Keratinocyte (primary cell): ENCODE data around the gene TAS2R14. TPM values are rescaled to one million over a fixed set of nuclear protein-coding genes. Genes with fewer than 3 reads are reported as not detected.

ENCODE experiments used
- DNase-seq: peaks from one replicate; pipeline ENCODE4 v3.0.0-alpha.2; 2011; ENCODE audit warnings: low read depth, missing footprints, low spot score
- FAIRE-seq: peaks from 2 replicates; lab custom pipeline; 2011; peaks lifted over from hg19 to GRCh38; lab: Jason Lieb, UNC
- H2AFZ ChIP-seq: 2 replicates; pipeline ENCODE4 v1.6.0; 2012; ENCODE audit warnings: low read length, control low read depth, inconsistent platforms; ENCODE audit not compliant: control insufficient read depth
- H3K27ac ChIP-seq: 2 replicates; pipeline ENCODE4 v1.5.1; 2011; ENCODE audit warnings: low read length; ENCODE audit not compliant: control insufficient read depth, insufficient read depth
- H3K27me3 ChIP-seq: 3 replicates; pipeline ENCODE4 v1.6.0; 2011; ENCODE audit warnings: low read length; ENCODE audit not compliant: control insufficient read depth, insufficient read depth; ENCODE audit errors: extremely low read depth
- H3K36me3 ChIP-seq, 2 experiments: 2 replicates in 1 of 2; 3 replicates in 1 of 2; pipeline ENCODE4 v1.5.1; 2011; ENCODE audit warnings: low read length in 2 of 2, mild to moderate bottlenecking in 1 of 2; ENCODE audit not compliant: control insufficient read depth in 2 of 2, insufficient read depth in 2 of 2; ENCODE audit errors: extremely low read depth in 1 of 2
- H3K4me1 ChIP-seq: 3 replicates; pipeline ENCODE4 v1.5.1; 2011; ENCODE audit warnings: low read length; ENCODE audit not compliant: control insufficient read depth, insufficient read depth; ENCODE audit errors: extremely low read depth
- H3K4me2 ChIP-seq: 3 replicates; pipeline ENCODE4 v1.6.0; 2011; ENCODE audit warnings: low read depth, low read length; ENCODE audit not compliant: control insufficient read depth, insufficient read depth; ENCODE audit errors: extremely low read depth
- H3K4me3 ChIP-seq, 3 experiments: fragments of 200-600 bp in 1 of 3; sonication (generic) in 1 of 3; 2 replicates in 2 of 3; 3 replicates in 1 of 3; pipeline ENCODE4 v1.5.1; 2011 to 2016; ENCODE audit warnings: low read length in 3 of 3, mild to moderate bottlenecking in 3 of 3, control low read depth in 2 of 3, inconsistent platforms in 1 of 3, low read depth in 1 of 3, mixed read lengths in 1 of 3, mixed run types in 1 of 3, moderate library complexity in 1 of 3; ENCODE audit not compliant: control insufficient read depth in 2 of 3, insufficient read depth in 2 of 3; ENCODE audit errors: extremely low read depth in 1 of 3
- H3K79me2 ChIP-seq: 2 replicates; pipeline ENCODE4 v1.6.0; 2012; ENCODE audit warnings: low read length; ENCODE audit not compliant: control insufficient read depth, insufficient read depth
- H3K9ac ChIP-seq: 3 replicates; pipeline ENCODE4 v1.6.0; 2011; ENCODE audit warnings: low read length; ENCODE audit not compliant: control insufficient read depth, insufficient read depth; ENCODE audit errors: extremely low read depth
- H3K9me1 ChIP-seq: 3 replicates; pipeline ENCODE4 v1.6.0; 2011; ENCODE audit warnings: low read length; ENCODE audit not compliant: control insufficient read depth, insufficient read depth; ENCODE audit errors: extremely low read depth
- H3K9me3 ChIP-seq: 2 replicates; pipeline ENCODE4 v1.5.1; 2012; ENCODE audit warnings: low read depth, low read length; ENCODE audit not compliant: control insufficient read depth
- H4K20me1 ChIP-seq: 3 replicates; pipeline ENCODE4 v1.6.0; 2011; ENCODE audit warnings: low read length; ENCODE audit not compliant: control insufficient read depth, insufficient read depth; ENCODE audit errors: extremely low read depth
- EZH2 ChIP-seq: IDR thresholded peaks from one replicate; pipeline ENCODE4 v1.6.1; 2012; ENCODE audit warnings: inconsistent platforms, mild to moderate bottlenecking, low read length, moderate library complexity
- dilution Hi-C: fragments of 300-500 bp; cut with MboI; formaldehyde crosslinking; loops from one replicate; pipeline ENCODE4 v1.7.0; 2020; ENCODE audit warnings: low sequenced_read_pairs; ENCODE audit not compliant: extremely low pct_ligation_motif_present
- polyA plus RNA-seq, 5 experiments: library from polyadenylated mRNA; depleted of rRNA in 3 of 5; stranded (reverse) in 3 of 5; stranded (forward) in 1 of 5; unstranded in 1 of 5; fragments of >200 nt; gene quantifications; 1 replicate in 1 of 5; 2 replicates in 3 of 5; 3 replicates in 1 of 5; pipeline versions ENCODE4 v1.2.1 to v1.2.3, GENCODE V29; 2011 to 2012; ENCODE audit warnings: missing spikeins in 2 of 5, low read depth in 1 of 5, low replicate concordance in 1 of 5
- TF ChIP-seq, protein P1 (sequence below), 3 experiments: IDR thresholded peaks in 1 of 3; conservative IDR thresholded peaks in 1 of 3; optimal IDR thresholded peaks in 1 of 3; 2 replicates in 2 of 3; 3 replicates in 1 of 3; pipeline versions ENCODE3 to v1.5.1; 2011; ENCODE audit warnings: low read length in 3 of 3, mild to moderate bottlenecking in 3 of 3, moderate library complexity in 2 of 3, control low read depth in 1 of 3, inconsistent platforms in 1 of 3; ENCODE audit not compliant: insufficient read depth in 2 of 3; ENCODE audit errors: extremely low read depth in 1 of 3

TAS2R14 gene
- polyA plus RNA-seq, 1 donor (not counting 4 experiments of a cell fraction or from before 2014, with no cell fraction given), result 1.2 TPM

DNA sequence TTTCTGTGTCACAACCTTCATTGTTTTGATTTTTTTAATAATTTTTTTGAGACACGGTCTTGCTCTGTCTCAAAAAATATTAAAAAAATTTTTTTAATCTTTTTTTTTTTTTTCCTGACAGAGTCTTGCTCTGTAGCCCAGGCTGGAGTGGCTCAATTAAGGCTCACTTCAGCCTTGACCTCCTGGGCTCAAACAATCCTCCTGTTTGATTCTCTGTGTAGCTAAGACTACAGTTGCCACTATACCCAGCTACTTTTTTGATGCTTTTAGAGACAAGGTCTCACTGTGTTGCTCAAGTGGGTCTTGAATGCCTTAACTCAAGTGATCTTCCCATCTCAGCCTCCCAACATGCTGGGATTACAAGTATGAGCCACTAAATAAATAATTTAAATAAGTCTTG is 19.3 kb downstream of the TAS2R14 start:
- no peak for FAIRE-seq

DNA sequence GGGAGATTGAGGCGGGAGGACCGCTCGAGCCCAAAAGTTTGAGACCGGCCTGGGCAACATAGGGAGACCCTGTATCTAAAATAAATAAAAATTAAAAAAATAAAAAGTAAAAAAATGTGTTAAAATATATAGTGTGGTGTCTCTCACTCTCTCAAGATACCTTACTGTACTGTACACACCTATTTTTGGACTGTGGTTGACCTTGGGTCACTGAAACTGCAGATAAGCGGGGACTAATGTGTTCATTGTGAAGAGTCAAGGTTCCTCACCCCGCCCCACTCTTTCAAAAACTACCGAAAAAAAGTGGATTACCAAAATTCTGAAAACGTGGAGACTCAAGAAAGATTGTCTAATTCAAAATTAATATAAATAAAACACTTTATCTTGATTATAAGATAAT is 28.7 kb downstream of the TAS2R14 start:
- H3K27ac ChIP-seq, result no peak overlapping the region
- no peaks in the 10 kb centered on the region for H3K9me1 ChIP-seq
- H3K4me3 ChIP-seq, result no peak overlapping the region
- TF ChIP-seq, protein P1, sequence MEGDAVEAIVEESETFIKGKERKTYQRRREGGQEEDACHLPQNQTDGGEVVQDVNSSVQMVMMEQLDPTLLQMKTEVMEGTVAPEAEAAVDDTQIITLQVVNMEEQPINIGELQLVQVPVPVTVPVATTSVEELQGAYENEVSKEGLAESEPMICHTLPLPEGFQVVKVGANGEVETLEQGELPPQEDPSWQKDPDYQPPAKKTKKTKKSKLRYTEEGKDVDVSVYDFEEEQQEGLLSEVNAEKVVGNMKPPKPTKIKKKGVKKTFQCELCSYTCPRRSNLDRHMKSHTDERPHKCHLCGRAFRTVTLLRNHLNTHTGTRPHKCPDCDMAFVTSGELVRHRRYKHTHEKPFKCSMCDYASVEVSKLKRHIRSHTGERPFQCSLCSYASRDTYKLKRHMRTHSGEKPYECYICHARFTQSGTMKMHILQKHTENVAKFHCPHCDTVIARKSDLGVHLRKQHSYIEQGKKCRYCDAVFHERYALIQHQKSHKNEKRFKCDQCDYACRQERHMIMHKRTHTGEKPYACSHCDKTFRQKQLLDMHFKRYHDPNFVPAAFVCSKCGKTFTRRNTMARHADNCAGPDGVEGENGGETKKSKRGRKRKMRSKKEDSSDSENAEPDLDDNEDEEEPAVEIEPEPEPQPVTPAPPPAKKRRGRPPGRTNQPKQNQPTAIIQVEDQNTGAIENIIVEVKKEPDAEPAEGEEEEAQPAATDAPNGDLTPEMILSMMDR (optimal IDR thresholded peaks at IDR 0.05 in 1 of 3, IDR thresholded peaks at IDR 0.05 in 1 of 3, conservative IDR thresholded peaks at IDR 0.05 in 1 of 3; ENCODE audit: extremely low read depth in 1 of 3, insufficient read depth in 2 of 3, low read length in 3 of 3), result no peak
- TF ChIP-seq EZH2, result no peak
- H3K36me3 ChIP-seq, result no peaks in the 10 kb centered on the region
- H2AFZ ChIP-seq, result no peak overlapping the region
- no peak overlapping the region for H3K4me2 ChIP-seq
- no peaks in the 10 kb centered on the region for H3K9me3 ChIP-seq
- H3K27me3 ChIP-seq, result no peaks in the 10 kb centered on the region
- dilution Hi-C loops, result no loop called here
- H3K9ac ChIP-seq, result no peak overlapping the region
- H3K79me2 ChIP-seq, result no peaks in the 10 kb centered on the region
- no peaks in the 10 kb centered on the region for H4K20me1 ChIP-seq
- DNase-seq, result no peak
- no peak for FAIRE-seq
- H3K4me1 ChIP-seq, result no peaks in the 10 kb centered on the region

More for the DNA sequence above, 19.3 kb downstream of the TAS2R14 start:
- H2AFZ ChIP-seq, result no peak overlapping the region
- no peaks in the 10 kb centered on the region for H3K36me3 ChIP-seq
- H3K4me2 ChIP-seq, result no peak overlapping the region
- no peak overlapping the region for H3K4me3 ChIP-seq
- no peak for DNase-seq
- no peaks in the 10 kb centered on the region for H3K9me1 ChIP-seq
- H3K4me1 ChIP-seq, result no peaks in the 10 kb centered on the region
- H3K9me3 ChIP-seq, result no peaks in the 10 kb centered on the region
- dilution Hi-C loops, result no loop called here
- no peak overlapping the region for H3K9ac ChIP-seq
- TF ChIP-seq, protein P1 (optimal IDR thresholded peaks at IDR 0.05 in 1 of 3, IDR thresholded peaks at IDR 0.05 in 1 of 3, conservative IDR thresholded peaks at IDR 0.05 in 1 of 3; ENCODE audit: extremely low read depth in 1 of 3, insufficient read depth in 2 of 3, low read length in 3 of 3), result no peak
- no peak for TF ChIP-seq EZH2
- no peaks in the 10 kb centered on the region for H3K27me3 ChIP-seq
- no peak overlapping the region for H3K27ac ChIP-seq
- no peaks in the 10 kb centered on the region for H4K20me1 ChIP-seq
- no peaks in the 10 kb centered on the region for H3K79me2 ChIP-seq
